NCI-H526 treated with DMSO at 0.1 percent for 48 hours (cell line): ENCODE measurements around the gene NDEL1.
"Not testable (repeated sequence)": the region's sequence is repeated elsewhere in the genome, so short reads cannot be mapped to it uniquely, and the experiment has no call there.

ENCODE experiments used
- DNase-seq: peaks from one replicate; lab custom pipeline; 2025; lab: John Stamatoyannopoulos, UW

NDEL1 gene, protein sequence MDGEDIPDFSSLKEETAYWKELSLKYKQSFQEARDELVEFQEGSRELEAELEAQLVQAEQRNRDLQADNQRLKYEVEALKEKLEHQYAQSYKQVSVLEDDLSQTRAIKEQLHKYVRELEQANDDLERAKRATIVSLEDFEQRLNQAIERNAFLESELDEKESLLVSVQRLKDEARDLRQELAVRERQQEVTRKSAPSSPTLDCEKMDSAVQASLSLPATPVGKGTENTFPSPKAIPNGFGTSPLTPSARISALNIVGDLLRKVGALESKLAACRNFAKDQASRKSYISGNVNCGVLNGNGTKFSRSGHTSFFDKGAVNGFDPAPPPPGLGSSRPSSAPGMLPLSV

DNA sequence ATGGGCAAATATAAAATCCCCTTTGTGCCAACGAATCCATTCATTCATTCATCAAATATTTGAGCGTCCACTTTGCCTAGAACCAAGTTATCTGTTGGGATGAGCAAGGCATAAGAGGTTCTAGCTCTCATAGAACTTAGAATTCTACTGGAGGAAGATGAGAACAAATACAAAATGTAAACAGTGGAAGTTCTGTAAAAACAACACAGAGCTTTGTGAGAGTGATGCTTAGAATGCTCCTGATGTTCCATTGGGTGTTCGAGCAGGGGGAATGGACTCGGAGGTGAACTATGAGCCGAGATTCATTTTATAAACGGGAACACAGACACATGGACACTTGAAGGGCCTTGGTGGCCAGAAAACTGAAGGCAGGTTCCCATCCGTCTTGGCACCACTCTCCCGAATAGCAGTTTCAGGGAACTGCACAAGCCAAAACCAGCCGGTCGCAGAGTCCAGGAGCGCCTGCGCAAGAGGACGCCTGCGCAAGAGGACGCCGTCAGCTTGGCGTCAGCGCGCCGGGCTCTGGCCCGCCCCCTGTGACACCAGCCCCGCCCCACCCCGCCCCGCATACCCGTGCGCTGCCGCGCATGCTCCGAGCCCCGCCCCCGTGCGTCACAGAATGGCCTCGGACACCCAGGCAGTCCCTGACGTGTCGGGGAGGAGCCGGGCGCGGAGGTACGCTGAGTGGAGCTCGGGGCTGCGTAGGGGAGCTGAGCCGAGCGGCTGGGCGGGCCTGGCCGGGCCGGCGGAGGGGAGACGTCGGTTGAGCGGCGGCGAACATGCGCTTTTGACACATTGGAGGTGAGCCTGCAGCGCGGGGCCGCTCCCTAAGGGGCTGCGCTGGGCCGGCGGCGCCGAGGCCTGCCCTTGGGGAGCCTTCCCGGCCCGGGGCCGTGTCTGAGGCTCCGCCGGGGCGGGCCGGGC is at the start of gene NDEL1:
TSS of gene NDEL1 (plus strand) at position 640 of the 924 bp plus-strand sequence. CDS start 8,388 bp downstream, outside the sequence.
- peak; percentile 85 for DNase-seq

DNA sequence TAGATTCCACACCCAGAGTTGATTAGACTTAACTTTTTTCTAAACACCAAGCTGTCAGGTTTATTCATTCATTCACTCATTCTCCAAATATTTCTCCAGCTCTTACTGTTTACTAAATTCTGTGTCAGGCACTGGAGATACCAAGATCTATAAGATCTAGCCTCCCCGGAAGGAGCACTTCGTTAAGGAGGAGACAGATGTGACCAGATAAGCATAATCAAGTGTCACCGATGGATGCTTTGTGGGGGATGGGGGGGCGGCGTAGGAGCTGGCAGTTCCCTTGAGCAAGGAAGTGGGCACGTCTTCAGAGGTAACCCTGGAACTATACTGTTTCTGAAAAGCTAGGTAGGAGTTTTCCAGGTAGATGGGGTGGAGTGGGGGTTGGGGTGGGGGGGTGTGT is 48.8 kb upstream of the NDEL1 start:
- DNase-seq = no peak

DNA sequence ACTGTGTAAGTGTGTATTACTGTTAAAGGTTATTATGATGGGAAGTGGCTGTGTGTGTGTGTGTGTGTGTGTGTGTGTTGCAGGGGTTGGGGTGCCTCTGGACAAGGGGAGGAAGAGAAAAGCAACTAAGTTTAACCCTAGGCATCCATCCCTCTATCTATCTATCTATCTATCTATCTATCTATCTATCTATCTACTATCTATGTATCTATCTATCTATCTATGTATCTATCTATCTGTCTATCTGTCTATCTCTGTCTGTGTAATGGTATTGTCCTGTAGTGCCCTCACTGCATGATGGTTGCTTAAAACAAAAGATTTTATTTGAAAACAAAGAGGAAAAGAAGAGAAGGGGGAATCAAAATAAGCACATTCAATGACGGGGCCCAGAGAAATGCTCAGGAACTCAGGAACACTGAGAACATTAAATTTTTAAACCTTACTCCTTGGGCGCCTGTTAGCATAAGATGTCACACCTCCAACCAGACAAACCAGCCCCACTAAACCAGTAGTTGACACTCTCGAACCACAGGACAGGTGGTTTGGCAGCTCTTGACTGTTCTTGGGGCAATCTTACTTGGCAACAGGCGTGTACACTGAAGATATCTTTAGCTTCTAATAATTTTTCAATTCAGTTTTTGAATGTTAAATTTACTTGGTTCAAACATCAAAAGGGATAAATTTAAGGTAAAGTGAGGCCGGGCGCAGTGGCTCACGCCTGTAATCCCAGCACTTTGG is 47.6 kb upstream of the NDEL1 start:
- DNase-seq = no peak

DNA sequence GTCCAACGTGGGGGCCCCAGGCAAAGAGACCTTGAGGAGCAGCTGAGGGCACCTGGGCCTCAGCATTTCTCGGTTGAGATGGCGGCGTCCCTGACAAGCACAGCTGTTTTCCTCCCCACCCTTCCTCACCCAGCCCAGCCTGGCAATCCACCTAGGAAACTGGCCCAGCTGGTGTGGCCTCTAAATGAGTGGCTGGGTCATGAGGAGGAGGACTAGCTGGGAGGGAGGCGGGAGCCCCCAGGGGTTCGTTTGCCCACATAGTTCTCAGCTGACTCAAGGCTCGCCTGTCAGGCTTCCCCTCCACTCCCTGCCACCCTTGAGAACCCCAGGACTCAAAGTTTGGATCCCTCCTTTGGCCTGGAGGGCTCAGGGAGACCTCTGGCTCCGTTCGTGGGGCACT is 44.0 kb upstream of the NDEL1 start:
- DNase-seq = no peak

DNA sequence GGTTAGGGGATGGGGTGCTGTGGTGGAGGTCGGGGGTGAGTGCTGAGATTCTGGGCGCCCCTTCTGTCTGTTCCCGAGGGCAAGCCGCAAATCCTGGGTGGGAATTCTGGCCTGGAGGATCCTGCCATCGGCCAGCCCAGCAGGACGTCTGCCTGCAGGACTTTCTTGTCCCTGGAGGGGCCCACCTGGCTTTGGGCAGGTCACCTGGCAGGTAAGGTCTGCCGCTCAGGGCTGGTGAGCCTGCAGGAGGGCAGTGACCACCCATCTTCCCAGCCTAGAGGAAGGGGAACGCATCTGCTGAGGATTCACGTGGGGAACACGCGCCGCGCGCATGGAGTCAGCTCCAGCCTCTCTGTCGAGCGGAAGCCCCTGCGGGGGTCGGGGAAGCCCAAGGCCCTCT is 43.4 kb upstream of the NDEL1 start:
- DNase-seq = no peak

DNA sequence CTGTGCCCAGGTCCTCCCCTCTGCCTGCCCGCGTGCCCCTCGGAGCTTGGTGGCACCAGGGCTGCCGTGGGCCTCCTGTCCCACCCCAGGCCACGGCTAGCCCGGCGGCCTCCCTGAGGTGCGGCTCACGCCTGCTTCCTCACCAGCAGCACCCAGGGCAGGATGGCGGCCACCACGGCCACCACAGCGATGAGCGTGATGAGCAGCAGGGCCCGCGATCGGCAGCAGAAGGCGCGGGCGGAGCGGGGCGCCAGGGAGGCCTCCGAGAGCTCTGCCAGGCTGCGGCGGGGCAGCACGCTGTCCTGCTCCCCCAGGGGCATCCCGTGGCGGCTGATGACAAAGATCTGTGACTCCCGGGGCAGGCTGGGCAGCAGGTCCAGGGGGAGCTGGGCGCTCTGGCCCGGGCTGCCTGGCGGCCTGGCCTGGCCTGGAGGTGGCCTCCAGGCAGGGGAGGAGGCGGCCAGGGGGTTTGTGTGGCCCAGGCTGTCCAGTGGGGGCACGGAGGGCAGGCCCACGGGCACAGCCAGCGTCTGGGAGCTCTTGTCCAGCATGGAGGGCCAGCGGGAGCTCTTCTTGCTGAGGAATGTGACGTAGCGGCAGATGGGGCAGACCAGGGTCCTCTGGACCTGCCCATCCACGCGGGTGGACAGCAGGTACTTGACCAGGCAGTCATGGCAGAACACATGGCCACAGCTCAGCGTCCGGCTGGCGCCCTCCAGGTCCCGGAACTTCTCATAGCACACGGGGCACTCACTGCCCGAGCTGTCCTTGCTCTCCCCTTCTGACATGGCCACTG is 42.8 kb upstream of the NDEL1 start:
- DNase-seq = no peak

DNA sequence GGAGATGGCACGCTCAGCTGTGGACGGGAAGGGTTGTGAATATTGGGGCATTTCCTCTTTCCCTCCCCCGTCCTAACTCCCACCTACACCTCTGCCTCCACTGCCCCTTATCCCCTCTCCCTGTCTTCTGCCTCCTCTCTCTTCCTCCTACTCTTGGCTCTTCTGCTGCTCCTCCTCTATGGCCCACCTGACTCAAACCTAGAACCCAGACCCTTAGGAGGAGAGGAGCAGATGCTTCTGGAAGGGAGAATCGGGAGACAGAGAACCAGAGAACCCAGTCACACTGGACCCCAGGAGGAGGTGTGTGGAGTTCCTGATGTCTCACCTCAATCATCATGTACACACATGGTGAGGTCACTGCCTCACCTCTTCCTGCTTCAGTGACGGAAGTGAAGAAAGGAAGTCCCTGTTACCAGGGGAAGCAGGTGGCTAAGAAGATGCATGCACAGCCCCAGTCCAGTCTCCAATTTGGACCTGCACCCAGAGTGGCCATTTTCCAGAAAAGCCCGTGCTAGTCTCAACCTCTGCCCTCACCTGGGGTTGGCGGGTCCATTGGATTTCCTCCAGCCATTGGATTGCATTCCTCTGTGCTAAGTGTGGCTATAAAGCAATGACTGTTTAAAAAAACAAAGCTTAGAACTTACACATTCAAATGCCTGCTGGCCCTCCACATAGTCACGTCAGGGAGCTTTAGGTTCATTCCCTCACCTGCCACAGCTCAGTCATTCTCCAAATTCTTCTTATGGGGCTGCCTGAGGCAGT is 42.0 kb upstream of the NDEL1 start:
- DNase-seq = no peak

DNA sequence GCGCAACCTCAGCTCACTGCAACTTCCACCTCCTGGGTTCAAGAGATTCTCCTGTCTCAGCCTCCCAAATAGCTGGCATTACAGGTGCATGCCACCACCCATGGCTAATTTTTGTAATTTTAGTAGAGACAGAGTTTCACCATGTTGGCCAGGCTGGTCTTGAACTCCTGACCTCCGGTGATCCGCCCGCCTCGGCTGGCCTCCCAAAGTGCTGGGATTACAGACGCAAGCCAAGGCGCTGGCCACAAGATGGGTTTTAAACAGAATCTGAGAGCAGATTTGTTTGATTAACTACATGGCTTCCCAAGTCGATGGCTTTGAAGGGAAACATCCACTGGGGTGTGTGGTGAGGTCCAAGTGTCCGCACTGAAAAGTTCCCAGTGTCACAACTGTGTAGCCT is 41.2 kb upstream of the NDEL1 start:
- DNase-seq = not testable (repeated sequence)

DNA sequence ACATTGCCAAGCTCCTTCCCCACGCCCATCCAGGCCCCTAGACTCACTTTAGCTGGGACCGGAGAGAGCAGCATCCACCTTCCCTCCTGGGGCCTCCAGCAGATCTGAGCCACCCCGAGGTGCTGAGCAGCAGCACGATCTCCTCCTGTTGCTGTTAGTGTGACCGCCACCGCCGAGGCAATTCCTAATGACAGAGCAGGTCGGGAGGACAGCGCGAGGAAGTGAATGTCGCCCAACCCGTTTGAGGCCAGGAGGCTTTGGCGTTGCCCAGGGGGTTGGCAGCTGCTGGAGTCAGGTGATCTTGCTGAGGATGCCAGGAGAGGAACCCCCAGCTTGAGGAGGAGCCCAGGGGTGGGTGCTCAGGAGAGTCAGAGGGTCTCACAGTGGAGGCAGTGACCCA is 38.0 kb upstream of the NDEL1 start, which contains the start of gene RNF222:
TSS of gene RNF222 (minus strand) at position 192 of the 400 bp plus-strand sequence. CDS start 4,366 bp downstream, outside the sequence.
- no peak for DNase-seq

DNA sequence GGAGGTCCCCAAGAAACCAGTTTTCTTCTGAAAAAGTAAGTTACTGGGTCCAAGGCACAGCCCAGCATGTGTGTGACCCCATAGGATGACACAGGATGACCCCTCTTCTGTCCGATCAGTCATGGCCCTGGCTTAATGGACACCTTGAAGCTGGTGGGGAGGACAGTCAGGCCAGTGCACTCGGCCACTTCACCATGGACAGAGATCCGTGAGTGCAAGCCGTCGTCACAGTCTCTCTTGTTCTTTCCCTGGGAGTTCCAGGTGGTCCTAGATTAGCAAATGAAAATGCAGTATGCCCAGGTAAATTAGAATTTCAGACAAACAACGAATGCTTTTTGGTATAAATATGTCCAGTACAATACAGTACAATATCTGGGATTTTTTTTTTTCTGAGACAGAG is 36.7 kb upstream of the NDEL1 start:
- DNase-seq = no peak

DNA sequence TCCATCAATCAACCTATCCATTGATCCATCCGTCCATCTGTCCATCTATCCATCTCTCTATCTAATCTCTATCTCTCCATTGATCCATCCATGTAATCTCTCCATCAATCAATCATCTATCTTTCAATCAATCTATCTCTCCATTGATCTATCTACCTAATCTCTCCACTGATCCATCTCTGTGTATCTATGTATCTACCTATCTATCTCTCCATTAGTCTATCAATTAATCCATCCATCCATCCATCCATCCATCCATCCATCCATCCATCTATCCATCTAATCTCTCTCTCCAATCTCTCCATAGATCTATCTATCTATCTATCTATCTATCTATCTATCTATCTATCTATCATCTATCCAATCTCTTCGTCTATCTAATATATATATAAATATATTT is 34.6 kb upstream of the NDEL1 start:
- DNase-seq = no peak

DNA sequence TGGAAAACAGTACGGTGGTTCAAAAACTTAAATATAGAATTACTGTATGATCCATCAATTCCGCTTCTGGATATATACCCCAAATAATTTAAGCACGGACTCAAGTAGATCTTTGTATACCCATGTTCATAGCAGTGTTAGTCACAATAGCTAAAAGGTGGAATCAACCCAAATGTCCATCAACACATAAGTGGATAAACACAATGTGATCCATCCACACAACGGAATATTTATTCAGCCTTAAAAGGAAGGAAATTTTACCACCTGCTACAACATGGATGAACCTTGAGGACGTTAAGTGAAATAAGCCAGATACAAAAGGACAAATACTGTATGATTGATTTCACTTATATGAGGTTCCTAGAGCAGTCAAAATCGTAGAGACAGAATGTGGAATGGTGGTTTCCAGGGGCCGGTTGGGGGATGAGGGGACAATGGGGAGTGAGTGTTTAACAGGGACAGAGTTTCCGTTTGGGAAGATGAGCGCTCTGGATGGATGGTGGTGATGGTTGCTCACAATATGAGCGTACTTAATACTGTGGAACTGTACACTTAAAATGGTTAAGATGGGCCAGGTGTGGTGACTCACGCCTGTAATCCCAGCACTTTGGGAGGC is 32.7 kb upstream of the NDEL1 start:
- no peak for DNase-seq

DNA sequence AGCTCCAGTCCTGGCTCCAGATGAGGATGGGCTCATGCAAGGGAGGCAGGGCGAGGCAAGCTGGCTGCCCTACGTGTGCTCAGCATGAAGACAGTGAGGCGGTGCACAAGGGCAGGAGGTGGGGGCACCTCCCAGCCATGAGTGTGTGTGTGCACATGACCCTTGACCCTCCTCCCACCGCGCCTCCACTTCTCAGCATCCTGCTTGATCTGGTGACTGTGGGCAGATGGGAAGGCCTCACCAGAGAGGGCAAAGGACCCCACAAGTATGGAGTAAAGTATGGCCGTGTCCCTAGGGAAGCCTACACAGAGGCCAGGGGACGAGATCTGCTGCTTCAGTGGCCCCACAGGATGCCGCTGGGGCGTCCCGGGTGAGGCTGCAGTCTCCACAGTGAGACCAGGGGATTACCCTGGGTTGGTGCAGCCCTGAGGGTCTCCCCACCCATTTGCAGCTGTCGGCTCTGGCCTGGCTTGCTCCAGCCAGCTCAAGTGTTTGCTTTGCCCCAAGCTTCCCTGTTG is 30.1 kb upstream of the NDEL1 start:
- no peak for DNase-seq

DNA sequence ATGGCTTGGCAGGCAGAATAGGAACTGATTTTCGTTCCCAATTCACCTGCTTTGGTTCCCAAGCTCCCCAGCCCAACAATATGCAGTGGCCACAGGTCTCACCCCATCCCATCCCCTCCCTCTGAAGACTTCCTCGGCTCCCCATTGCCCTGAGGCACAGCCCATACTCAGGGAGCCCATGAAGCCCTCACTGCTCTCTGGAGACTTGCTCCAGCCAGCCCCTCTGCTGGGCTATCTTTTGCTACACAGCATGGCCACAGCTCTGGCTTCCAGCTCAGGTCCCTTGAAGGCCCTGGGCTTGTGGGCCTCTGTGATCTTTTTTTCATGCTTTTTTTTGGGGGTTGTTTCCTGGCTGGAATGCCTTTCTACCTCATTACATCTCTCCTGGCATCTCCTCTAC is 29.5 kb upstream of the NDEL1 start:
- no peak for DNase-seq

DNA sequence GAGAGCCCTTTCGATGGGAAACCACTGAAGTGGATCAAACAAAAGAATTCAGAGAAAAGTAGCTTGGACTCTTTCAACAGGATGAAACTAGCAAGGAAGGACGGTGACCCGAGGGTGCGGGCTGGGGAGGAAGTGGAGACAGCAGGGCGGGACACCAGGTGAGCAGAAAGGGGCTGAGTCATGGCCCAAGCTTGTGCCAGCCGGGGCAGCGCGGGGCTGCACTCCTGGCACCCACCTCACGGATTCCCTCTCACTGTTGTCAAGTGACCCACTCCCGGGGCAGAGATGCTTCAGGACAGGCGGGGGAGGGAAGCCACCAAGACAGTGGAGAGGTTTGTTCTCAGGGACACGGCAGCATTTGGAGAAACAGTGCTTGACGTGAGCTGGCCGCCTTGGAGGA is 27.3 kb upstream of the NDEL1 start:
- DNase-seq = no peak

DNA sequence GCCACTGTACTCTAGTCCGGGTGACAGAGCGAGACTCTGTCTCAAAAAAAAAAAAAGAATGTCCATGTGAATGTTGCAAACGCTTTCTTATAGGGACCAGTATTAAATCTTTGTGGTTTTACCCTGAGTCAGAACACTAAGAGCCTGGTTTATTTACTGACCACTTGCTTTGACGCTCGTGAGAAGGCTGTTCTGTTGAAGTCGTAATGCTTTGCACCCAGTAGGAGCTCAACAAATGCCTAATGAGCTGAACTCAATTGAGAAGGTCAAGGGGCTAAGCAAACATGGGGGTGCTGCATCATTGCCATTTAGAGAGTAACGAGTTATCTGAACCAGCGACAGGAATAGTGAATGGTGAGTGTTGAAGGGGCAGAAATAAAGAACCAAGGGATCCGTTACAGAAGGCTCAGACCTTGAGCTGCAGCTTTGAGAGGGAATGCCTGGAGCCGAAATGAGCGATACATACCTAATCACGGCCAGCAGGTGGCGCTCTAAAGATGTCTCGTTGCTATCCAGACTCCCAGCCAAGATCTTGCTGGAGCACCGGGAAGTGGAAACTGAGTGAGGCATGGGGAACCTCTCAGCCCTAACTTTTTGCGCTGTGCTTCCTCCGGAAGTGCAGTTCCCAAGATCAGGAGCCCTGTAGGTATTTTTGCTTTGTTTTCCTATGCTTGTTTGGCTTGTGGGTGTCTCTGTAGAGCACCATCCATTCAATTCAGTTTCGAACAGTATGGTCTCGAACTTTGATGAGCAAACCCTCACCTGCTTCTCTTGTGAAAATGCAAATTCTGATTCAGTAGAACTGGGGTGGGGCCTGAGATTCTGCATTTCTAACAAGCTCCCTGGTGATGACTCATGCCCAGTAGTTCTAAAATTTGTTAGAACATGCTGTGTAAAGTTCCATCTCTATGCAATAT is 25.5 kb upstream of the NDEL1 start:
- DNase-seq = peak; percentile 17

DNA sequence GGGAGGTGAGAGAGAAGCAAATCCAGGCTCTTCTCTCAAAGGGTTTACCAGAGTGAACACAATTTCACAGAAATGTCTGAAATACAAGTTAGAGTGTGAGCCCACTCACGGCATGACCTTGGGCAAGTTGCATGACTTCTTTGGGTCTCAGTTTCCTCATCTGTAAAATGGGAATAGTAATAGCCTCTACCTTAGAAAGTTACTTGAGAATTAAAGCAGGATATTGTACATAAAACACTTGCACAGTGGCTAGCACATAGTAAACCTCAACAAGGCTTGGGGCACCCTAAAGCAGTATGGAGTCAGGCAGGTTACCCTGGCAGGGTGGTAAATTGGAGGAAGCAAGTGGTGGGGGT is 24.8 kb upstream of the NDEL1 start:
- DNase-seq = no peak

DNA sequence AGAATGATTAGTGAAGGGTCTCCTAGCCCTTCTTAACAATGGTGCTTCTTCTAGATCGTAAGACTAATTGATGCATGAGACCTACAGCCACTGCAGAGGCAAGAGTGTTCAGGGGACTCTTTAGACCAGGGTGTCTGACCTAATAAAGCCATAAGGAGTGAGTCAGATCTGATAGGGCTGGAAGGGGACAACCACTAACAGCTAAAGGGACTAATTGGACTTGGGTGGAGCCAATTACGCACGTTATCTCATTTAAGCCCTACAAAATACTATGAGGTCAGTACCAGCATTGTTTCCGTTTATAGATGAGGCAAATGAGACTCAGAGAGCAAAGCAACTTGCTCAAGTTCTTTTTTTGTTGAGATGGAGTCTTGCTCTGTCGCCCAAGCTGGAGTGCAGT is 23.6 kb upstream of the NDEL1 start:
- no peak for DNase-seq

DNA sequence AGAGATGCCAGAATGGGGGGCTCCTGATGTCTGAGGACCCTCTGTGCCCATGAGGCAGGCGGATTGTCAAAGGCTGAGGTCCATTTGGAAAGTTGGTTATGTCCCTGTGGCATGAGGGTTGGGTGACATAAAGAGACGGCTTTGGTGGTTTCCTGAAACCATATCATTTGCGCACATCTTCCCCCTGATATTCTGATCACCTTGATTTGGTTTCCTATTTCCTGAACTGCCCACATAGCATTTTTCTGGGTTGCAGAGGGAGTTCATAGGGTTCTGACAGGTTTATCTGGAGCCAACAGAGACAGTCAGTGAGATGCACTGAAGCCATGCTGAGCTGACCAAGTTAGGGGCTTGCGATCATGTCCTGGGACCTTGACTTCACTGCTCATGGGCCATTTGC is 22.4 kb upstream of the NDEL1 start:
- DNase-seq = no peak
